Stimulated activated CD8-positive, alpha-beta memory T cell treated with anti-CD3 and anti-CD28 coated beads, Interleukin-4, amount 100 ng/mL, for 1 hour (primary cell): Measurements from ENCODE around the gene RBFOX1.

Experiments
- DNase-seq, 2 donors: peaks; one replicate each; pipeline ENCODE4 v3.0.0-alpha.2; 2020; ENCODE audit warnings: low read depth in 2 of 2, low spot score in 1 of 2

Gene RBFOX1

GRCh38 chr16:7585705-7586104 lies 253.1 kb downstream of the RBFOX1 start:
- no peak for DNase-seq

DNA sequence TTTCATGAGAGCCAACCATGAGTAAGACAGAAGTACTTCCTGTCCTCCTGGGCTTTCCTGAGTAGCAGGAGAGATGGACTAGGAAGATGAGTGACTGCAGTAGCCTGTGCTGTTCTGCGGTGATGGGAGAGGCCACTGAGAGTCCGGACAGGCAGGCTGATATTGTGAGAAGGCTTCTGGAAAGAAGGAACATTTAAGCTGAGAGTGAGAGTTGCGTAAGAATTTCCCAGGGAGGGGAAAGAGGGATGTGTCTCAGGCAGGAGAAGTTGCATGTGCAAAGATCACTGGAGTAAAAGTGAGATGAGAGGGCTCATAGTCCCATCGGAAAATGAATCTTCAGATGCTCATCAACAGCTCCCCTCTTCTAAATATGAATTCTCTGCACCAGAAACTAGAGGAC lies 258.3 kb downstream of the RBFOX1 start:
- no peak for DNase-seq

GRCh38 chr16:7596308-7596707 lies 263.7 kb downstream of the RBFOX1 start:
- DNase-seq: no peak

- no peak for DNase-seq
Measured at GRCh38 chr16:7597677-7598076, 265.0 kb downstream of the RBFOX1 start.

DNA sequence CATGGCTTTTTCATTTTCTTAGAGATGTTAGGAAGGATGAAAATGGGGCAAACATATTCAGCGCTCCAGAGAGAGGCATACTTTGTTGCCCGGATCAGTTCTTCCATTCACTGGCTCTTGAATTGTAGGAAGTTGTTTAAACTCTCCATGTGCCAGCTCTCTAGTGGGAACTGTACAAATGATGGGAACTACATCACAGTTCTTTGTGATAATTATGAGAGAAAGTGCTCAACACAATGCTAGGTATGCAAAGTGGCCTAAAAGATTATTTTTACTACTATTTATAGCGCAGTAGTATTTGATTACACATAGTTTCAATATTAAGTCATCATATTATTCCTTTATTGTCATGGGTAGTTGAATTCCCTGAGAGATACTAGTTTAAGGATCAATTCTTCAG lies 268.5 kb downstream of the RBFOX1 start:
- no peak for DNase-seq

DNA sequence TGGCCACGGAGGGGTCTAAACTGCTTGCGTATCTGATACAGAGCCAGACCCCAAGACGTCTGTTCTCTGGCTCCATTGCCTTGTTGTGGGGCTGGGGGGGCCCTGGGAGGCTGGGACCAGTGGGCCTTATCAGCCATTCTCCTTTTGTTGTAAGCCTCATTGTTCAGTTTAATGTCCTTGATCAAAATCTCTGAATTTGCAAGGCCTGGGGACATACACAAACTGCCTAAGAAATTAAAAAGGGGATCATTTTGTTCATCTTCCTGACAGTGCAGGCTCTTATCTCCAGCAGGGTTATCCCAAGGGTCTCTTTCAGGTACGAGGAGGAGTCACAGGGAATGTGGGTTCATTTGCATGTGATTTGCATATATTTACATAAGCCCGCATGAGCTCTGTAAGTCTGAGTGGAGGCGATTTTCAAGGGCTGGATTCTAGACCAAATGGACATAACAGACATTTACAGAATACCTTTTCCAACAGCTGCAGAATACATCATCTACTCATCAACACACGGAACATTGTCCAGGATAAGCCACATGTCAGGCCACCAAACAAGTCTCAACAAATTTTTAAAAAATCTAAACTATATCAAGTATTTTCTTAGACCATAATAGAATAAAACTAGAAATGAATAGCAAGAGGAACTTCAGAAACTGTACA lies 269.8 kb downstream of the RBFOX1 start:
- DNase-seq: no peak

- DNase-seq: no peak
Measured at GRCh38 chr16:7605812-7606211, 273.2 kb downstream of the RBFOX1 start.

DNA sequence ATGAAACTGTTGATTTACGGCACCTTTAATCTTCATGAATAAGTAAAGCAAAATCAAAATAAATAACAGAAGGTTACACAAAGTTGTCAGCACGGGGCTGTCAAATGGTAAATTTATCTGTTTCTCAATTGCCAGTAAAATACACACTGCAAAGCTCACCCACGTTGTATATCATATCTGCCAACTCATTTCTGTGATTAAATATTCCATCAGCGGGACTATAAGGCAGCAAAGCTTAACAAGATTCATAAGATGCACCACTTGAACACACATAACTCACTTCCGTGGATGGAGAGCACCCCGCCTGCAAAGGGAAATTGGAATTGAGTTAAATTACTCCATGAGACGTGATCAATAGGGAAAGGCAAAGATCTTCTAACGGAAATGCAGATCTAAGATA lies 280.0 kb downstream of the RBFOX1 start:
- no peak for DNase-seq

GRCh38 chr16:7613518-7613917 lies 280.9 kb downstream of the RBFOX1 start:
- no peak for DNase-seq

GRCh38 chr16:7614021-7614795 lies 281.6 kb downstream of the RBFOX1 start:
- no peak for DNase-seq

- DNase-seq: no peak
Measured at GRCh38 chr16:7615565-7615964, 282.9 kb downstream of the RBFOX1 start.

- no peak for DNase-seq
Measured at GRCh38 chr16:7624871-7625766, 292.5 kb downstream of the RBFOX1 start.

DNA sequence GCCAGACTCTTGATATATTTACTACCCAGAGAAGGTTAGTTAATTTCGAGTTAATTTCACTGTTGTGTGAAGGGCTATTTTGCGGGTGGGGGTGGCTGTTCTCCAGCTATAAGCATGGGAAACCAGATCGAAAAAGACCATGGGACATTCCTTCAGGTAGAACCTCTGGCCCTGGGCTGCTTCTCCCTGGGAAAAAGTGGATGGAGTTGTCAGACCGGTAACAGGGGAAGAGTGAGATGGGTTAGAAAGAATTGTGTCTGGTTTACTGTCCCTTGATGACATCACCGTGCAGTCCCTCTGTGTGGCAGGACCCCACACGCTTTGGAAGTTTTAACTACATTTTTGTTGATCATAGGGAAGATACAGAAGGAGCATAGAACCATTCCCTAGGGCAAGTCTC lies 296.3 kb downstream of the RBFOX1 start:
- DNase-seq: no peak

DNA sequence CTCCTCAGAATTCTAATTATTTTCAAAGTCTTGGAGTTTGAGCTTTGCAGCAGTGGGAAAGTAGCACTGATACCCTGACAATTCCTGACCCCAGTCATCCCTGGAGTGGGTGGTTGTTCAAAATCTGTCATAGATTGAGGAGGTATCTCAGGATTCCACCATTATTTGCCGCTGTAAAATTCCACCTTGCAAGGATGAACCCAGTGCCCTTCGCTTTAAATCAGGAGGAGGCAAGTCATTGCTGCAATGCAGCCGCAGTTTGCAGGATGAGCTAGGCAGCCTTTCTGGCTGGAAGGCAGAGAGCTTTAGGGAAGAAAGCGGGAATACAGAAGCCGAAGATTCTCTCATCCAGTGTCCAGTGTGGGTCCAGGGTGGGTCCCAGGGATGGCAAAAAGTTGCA lies 296.9 kb downstream of the RBFOX1 start:
- DNase-seq: no peak

DNA sequence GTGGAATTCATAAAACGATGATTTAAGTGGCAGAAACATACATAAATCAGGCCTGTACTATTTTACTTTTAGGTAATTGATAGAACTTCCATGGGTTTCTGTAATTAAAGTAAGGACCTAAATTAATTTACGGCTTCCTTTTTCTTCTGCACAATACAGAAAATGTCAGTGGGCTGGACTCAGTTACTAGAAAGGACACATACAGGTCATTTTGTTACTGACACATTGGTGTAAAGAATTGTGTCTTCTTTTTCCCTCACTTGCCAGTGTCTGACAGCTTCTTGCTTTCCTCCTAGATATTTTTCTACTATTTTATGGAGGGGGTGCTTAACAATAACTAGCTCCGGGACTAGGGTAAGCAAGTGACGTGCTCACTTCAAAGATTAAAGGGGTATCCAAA lies 304.8 kb downstream of the RBFOX1 start:
- no peak for DNase-seq

DNA sequence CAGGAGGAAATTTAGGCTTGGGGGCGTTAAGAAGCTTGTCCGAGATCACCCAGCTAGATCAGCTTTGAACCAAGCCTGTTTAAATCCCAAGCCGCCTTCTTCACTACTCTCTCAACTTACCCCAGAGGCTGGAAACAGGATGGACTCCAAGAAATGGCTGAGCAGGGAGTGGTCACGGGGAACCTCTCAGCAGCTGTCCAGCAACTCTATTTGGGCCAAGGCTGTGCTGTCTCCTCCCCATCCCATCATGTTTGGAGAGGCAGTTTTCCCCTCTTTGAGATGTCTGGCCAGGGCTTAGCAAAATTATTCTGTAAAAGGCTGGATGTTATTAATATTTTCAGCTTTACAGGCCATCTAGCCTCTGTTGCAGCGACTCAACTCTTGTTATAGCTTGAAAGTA lies 305.7 kb downstream of the RBFOX1 start:
- DNase-seq: no peak

- DNase-seq: no peak
Measured at GRCh38 chr16:7640334-7640733, 307.7 kb downstream of the RBFOX1 start.

- no peak for DNase-seq
Measured at GRCh38 chr16:7644176-7644575, 311.5 kb downstream of the RBFOX1 start.

- DNase-seq: no peak
Measured at GRCh38 chr16:7644811-7645210, 312.2 kb downstream of the RBFOX1 start.

DNA sequence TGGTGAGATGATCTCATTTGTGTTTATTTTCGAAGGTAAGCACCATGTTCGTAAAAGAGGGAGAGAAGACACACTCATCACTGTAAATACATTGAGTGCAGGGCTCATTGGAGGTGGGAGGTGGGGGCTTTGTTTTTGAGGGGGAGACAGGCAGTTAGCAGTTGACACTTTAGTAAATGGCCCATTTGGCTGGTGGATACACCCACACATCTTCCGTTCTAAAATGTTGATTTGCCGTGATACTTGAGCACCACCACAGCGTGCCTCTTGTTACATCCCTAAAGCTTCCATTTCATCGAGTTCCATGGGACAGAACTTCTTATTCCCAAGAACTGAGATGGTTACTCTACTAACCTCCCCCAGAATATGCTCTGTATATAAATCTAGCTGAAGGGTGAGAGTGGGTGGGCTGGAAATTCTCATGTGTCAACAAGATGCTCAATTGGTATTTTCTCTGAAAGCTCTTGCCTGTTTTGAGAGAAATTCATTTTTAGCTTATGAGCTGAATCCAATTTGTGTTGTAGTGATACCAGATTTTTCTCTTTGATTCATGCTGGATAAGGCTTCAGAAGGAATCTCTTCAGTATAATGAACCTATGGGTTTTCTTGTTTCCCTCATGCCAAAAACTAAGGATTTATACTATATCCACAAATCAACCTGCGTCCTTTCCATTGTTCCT lies 314.3 kb downstream of the RBFOX1 start:
- DNase-seq: no peak

DNA sequence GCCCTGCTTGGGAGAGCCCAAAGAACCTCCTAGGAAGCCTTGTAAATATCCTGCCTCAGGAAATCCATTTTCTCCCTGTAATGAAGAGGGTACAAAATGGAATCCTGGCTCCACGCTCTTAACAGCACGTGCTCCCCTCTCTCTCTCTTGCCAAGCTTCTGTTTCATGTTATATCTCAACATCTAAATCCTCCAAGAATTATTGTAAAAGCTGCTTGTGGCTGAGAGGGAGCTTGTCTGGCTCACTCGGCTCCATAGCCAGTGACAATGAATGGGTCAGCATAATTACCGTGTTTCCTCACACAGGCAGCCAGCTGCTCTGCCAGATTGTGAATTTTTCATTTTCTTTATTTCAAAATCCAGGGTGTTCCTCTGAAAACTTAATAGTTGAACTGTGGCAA lies 317.8 kb downstream of the RBFOX1 start:
- DNase-seq: no peak
